Stimulated activated naive CD8-positive, alpha-beta T cell treated with anti-CD3 and anti-CD28 coated beads, Interleukin-15, Interleukin-2, amounts not matched to agents 100 ng/mL and 50 ng/mL, for 24 hours (primary cell): ENCODE results near the gene CDH23.
"Not testable (repeated sequence)": the region's sequence is repeated elsewhere in the genome, so short reads cannot be mapped to it uniquely, and the experiment has no call there.

Experiments
- H3K27ac Mint-ChIP-seq: one replicate; pipeline ENCODE4 v1.8.0; 2021; ENCODE audit warnings: mild to moderate bottlenecking, mixed read lengths
- H3K27me3 Mint-ChIP-seq: one replicate; pipeline ENCODE4 v1.8.0; 2021; ENCODE audit warnings: mixed read lengths
- H3K36me3 Mint-ChIP-seq: one replicate; pipeline ENCODE4 v1.8.0; 2021; ENCODE audit warnings: low read depth, mixed read lengths
- H3K4me1 Mint-ChIP-seq: one replicate; pipeline ENCODE4 v1.8.0; 2021; ENCODE audit warnings: low read depth, mixed read lengths
- H3K4me3 Mint-ChIP-seq: one replicate; pipeline ENCODE4 v1.8.0; 2021; ENCODE audit warnings: mild to moderate bottlenecking, mixed read lengths
- H3K9me3 Mint-ChIP-seq: one replicate; pipeline ENCODE4 v1.8.0; 2021; ENCODE audit warnings: mixed read lengths

CDH23 gene

GRCh38 chr10:71594934-71595571, 198.3 kb downstream of the CDH23 start:
- H3K27me3 Mint-ChIP-seq = no peaks in the 10 kb centered on the region

GRCh38 chr10:71595649-71596048, 198.9 kb downstream of the CDH23 start:
- Mint-ChIP-seq H3K4me3 (no peak overlapping the region), H3K4me1 (peaks cover 25% of the 10 kb centered on the region), H3K36me3 (no peaks in the 10 kb centered on the region), H3K27ac (no peak overlapping the region), H3K27me3 (no peaks in the 10 kb centered on the region), H3K9me3 (no peaks in the 10 kb centered on the region)

More at GRCh38 chr10:71594934-71595571, 198.3 kb downstream of the CDH23 start:
- H3K36me3 Mint-ChIP-seq = no peaks in the 10 kb centered on the region
- no peak overlapping the region for H3K27ac Mint-ChIP-seq
- no peaks in the 10 kb centered on the region for H3K9me3 Mint-ChIP-seq
- H3K4me1 Mint-ChIP-seq = peaks cover 19% of the 10 kb centered on the region
- H3K4me3 Mint-ChIP-seq = no peak overlapping the region

DNA sequence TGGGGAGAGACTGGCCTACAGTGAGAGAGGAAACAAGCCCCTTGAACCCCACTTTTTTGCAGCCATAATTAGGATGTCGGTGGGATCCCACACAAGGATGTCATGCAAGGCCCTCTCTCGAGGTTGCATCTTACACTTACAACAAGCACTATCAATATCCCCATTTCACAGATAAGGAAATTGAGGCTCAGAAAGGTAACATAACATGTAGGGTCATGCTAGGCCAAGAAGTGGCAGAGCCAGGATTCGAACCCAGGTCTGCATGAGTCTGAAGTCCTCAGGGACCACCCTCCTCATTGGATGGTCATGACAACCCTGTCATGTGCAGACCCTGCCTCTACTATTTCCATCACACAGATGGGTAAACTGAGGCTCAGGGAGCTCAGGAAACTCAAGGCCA, 199.4 kb downstream of the CDH23 start:
- no peaks in the 10 kb centered on the region for H3K9me3 Mint-ChIP-seq
- no peak overlapping the region for H3K27ac Mint-ChIP-seq
- no peak overlapping the region for H3K4me3 Mint-ChIP-seq
- H3K36me3 Mint-ChIP-seq = no peaks in the 10 kb centered on the region
- peaks cover 30% of the 10 kb centered on the region for H3K4me1 Mint-ChIP-seq
- H3K27me3 Mint-ChIP-seq = no peaks in the 10 kb centered on the region

DNA sequence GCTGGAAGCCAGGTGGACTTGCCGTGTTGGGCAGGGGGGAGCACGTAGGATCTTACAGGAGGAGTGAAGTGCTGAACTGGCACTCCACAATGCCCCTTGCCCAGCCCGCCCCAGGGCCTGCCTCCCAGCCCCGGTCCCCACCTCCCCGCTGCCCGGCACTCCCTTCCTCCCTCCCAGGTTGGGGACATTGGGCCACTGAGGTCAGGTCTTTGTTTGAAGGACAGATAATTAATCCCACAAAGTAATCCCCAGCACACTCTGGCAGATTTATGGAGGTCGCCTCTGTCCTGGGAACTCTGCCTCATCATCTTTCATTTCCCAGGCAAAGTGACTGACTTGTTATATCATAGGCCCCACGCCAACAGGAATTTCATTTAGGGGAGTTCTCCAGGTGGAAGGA, 200.0 kb downstream of the CDH23 start:
- no peak overlapping the region for H3K4me3 Mint-ChIP-seq
- no peak overlapping the region for H3K27ac Mint-ChIP-seq
- H3K9me3 Mint-ChIP-seq = no peaks in the 10 kb centered on the region
- no peaks in the 10 kb centered on the region for H3K27me3 Mint-ChIP-seq
- peaks cover 36% of the 10 kb centered on the region for H3K4me1 Mint-ChIP-seq
- no peaks in the 10 kb centered on the region for H3K36me3 Mint-ChIP-seq

GRCh38 chr10:71597821-71598498, 201.2 kb downstream of the CDH23 start:
- H3K4me3 Mint-ChIP-seq = no peak overlapping the region
- H3K36me3 Mint-ChIP-seq = no peaks in the 10 kb centered on the region
- H3K27ac Mint-ChIP-seq = peak overlapping the region; percentile 58
- H3K27me3 Mint-ChIP-seq = no peaks in the 10 kb centered on the region
- H3K9me3 Mint-ChIP-seq = no peaks in the 10 kb centered on the region
- peaks cover 47% of the 10 kb centered on the region for H3K4me1 Mint-ChIP-seq

DNA sequence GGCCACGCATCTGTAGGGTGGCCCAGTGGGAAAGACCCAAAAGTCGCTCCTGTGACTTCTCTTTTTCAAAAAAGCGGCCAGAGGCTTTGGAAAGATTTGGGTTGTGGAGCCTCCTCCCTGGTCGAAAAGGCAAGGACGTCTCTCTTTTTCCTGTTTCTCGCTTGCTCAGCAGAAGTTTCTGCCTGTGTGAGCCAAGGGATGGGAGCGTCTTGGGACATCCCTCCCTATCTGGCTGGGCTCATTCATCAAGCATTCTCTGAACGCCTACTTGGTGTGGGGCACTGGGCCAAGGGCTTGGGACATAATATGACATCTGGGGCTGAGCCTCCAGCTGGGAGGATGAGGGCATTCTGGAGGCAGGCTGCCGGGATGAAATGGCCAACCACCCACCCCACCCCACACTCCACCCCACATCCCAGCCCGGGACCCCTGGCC, 201.9 kb downstream of the CDH23 start:
- Mint-ChIP-seq H3K4me3 (no peak overlapping the region), H3K27me3 (no peaks in the 10 kb centered on the region), H3K9me3 (no peaks in the 10 kb centered on the region), H3K27ac (no peak overlapping the region), H3K36me3 (no peaks in the 10 kb centered on the region), H3K4me1 (peaks cover 51% of the 10 kb centered on the region)

DNA sequence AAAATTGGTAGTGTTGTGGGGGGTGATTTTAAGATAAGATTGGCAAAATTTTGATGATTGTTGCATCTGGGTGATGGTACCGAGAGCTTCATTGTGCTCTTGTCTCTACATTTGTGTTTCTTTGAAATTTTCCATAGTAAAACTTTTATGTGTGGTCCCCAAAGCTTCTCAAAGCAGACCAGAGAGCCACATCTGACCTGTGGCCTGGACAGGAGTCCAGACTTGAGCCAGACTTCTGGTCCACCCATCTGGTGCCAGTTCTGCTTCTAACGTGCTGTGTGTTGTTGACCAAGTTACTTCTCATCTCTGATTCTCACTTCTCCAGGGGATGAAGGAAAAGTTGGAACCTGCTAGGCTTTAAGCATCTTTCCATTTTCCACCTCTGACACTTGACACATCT, 202.8 kb downstream of the CDH23 start:
- Mint-ChIP-seq H3K4me1 (peaks cover 55% of the 10 kb centered on the region), H3K9me3 (no peaks in the 10 kb centered on the region)

DNA sequence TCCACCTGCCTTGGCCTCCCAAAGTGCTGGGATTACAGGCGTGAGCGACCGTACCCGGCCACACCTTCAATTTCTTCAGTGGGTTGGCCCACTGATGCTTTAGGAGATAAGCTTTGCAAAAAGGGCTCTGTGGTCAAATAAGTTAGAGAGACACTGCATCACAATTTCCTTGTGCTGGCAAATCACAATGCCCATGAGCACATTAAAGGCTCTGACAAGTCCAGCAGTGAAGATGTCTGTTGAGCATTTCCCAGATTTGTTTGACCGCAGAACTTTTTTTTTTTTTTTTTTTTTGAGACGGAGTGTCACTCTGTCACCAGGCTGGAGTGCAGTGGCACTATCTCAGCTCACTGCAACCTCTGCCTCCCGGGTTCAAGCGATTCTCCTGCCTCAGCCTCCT, 203.5 kb downstream of the CDH23 start:
- H3K36me3 Mint-ChIP-seq, H3K9me3 Mint-ChIP-seq, H3K4me3 Mint-ChIP-seq, H3K27me3 Mint-ChIP-seq: not testable (repeated sequence)
- Mint-ChIP-seq H3K27ac (peak overlapping the region; percentile 93), H3K4me1 (peaks cover 62% of the 10 kb centered on the region)

More for the DNA sequence above, 202.8 kb downstream of the CDH23 start:
- H3K36me3 Mint-ChIP-seq = no peaks in the 10 kb centered on the region
- no peaks in the 10 kb centered on the region for H3K27me3 Mint-ChIP-seq
- H3K4me3 Mint-ChIP-seq = no peak overlapping the region
- peak overlapping the region; percentile 3 for H3K27ac Mint-ChIP-seq

DNA sequence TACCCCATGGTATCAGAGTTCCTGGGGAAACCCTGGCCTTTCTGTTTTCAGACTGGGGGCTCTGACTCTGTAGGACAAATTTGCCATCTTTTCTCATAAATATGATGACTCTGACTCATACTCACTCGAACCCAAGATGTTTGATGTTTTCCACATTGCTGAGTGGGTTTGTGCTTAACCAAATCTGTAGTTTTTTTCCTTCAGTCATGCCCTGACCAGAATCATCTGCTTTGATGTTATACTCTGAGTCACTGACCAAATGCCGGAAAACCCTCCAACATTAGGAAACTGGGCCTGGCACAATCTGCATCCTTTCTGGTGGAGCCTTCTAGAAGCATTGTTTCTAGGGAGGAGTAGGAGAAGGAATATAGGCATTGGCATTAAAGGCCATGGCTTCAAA, 204.1 kb downstream of the CDH23 start:
- Mint-ChIP-seq H3K27me3 (no peaks in the 10 kb centered on the region), H3K27ac (peak overlapping the region; percentile 93)

GRCh38 chr10:71601273-71601672, 204.6 kb downstream of the CDH23 start:
- peak overlapping the region; percentile 37 for H3K4me3 Mint-ChIP-seq
- H3K36me3 Mint-ChIP-seq = no peaks in the 10 kb centered on the region
- H3K4me1 Mint-ChIP-seq = peaks cover 60% of the 10 kb centered on the region
- no peaks in the 10 kb centered on the region for H3K27me3 Mint-ChIP-seq
- H3K27ac Mint-ChIP-seq = peak overlapping the region; percentile 93
- H3K9me3 Mint-ChIP-seq = no peaks in the 10 kb centered on the region

More for the DNA sequence above, 204.1 kb downstream of the CDH23 start:
- Mint-ChIP-seq H3K4me1 (peaks cover 62% of the 10 kb centered on the region), H3K36me3 (no peaks in the 10 kb centered on the region), H3K4me3 (peak overlapping the region; percentile 37), H3K9me3 (no peaks in the 10 kb centered on the region)

DNA sequence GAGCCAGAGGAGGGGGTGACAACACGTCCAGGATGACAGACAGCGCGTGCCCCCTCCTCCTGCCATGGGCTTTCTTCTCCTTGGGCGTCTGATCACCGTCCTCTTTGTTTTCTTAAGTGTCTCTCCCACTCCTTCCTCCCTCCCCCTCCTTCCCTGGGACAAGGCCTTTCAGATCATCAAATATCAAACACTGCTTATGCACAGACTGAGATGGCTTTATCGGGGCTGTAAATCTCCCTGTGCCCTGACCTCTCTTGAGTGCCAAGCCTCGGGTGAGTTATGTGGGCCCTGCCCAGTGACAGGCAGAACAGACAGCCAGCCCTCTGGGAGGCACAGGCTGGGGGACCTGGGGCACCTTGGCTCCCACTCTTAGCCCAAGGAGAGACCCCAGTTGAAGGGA, 206.4 kb downstream of the CDH23 start:
- Mint-ChIP-seq H3K27ac (no peak overlapping the region), H3K9me3 (no peaks in the 10 kb centered on the region), H3K4me3 (no peak overlapping the region), H3K36me3 (no peaks in the 10 kb centered on the region), H3K4me1 (peaks cover 60% of the 10 kb centered on the region), H3K27me3 (no peaks in the 10 kb centered on the region)

DNA sequence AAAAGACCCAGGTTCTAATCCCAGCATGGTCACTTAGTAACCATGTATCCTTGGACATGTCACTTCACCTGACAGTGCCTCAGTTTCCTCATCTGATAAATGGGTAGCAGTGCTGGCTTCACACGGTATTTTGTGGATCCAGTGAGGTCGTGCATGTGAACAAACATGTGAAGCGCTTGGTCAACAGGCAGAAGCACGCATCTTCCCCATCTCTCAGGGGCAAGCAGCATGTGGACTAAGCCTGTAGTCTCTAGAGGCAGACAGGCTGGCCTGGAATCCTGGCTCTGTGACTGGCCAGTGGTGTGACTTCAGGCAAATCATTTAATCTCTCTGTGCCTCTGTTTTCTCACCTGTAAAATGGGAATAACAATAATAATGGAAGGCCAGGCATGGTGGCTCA, 207.0 kb downstream of the CDH23 start:
- H3K36me3 Mint-ChIP-seq = no peaks in the 10 kb centered on the region
- H3K4me3 Mint-ChIP-seq = no peak overlapping the region
- H3K27me3 Mint-ChIP-seq = no peaks in the 10 kb centered on the region
- peaks cover 60% of the 10 kb centered on the region for H3K4me1 Mint-ChIP-seq
- no peak overlapping the region for H3K27ac Mint-ChIP-seq
- H3K9me3 Mint-ChIP-seq = no peaks in the 10 kb centered on the region

GRCh38 chr10:71604324-71605018, 207.8 kb downstream of the CDH23 start:
- no peaks in the 10 kb centered on the region for H3K36me3 Mint-ChIP-seq
- no peaks in the 10 kb centered on the region for H3K27me3 Mint-ChIP-seq
- peak overlapping the region; percentile 47 for H3K27ac Mint-ChIP-seq
- H3K4me3 Mint-ChIP-seq = no peak overlapping the region
- H3K9me3 Mint-ChIP-seq = no peaks in the 10 kb centered on the region
- H3K4me1 Mint-ChIP-seq = peaks cover 57% of the 10 kb centered on the region

DNA sequence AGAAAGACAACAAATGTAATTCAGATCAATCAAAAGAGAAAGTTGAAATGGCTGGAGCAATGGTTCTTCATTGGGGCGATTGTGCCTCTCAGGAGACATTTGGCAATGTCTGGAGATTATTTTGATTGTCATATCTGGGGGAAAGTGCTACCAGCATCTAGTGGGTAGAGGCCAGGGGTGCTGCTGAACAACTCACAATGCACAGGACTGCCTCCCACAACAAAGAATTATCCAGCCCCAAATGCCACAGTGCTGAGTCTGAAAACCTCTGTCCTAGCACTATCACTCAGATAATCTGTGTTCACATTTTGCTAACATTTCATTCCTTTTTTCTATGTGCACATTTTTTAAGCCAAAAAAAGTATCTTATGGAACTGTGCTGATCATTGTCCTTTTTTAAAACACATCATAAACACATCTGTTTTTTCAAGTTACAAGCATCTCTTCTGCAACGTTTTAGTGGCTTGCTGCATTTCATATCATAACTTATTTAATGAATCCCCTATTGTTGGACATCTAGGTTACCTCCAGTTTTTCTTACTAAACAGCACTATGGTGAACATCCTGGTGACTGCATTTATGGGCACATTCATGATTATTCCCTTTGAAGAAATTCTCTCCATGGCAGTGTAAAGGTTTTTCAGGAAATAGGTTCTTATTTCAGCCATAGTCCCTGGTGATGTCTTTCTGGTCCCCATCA, 208.7 kb downstream of the CDH23 start:
- no peak overlapping the region for H3K4me3 Mint-ChIP-seq
- H3K27ac Mint-ChIP-seq = peak overlapping the region; percentile 9
- no peaks in the 10 kb centered on the region for H3K36me3 Mint-ChIP-seq
- H3K9me3 Mint-ChIP-seq = no peaks in the 10 kb centered on the region
- H3K4me1 Mint-ChIP-seq = peaks cover 52% of the 10 kb centered on the region
- H3K27me3 Mint-ChIP-seq = no peaks in the 10 kb centered on the region
